CD4-positive, alpha-beta T cell treated with Interleukin-2 at 100 ng/mL for 4 hours (primary cell): ENCODE measurements around the gene ITGA5.
"Not testable (repeated sequence)": the region's sequence is repeated elsewhere in the genome, so short reads cannot be mapped to it uniquely, and the experiment has no call there.

Source experiments
- DNase-seq: peaks from one replicate; pipeline ENCODE4 v3.0.0-alpha.2; 2020; ENCODE audit warnings: low spot score

The ITGA5 gene

GRCh38 chr12:54370171-54370730 lies 48.8 kb downstream of the ITGA5 start:
- DNase-seq = no peak

GRCh38 chr12:54369597-54370131 lies 49.4 kb downstream of the ITGA5 start:
- DNase-seq = no peak

- peak; percentile 90 for DNase-seq
These were observed 50.1 kb downstream of the ITGA5 start for GRCh38 chr12:54368709-54369596.

GRCh38 chr12:54368025-54368708 lies 50.9 kb downstream of the ITGA5 start:
- no peak for DNase-seq

GRCh38 chr12:54364413-54364812 lies 54.7 kb downstream of the ITGA5 start, which contains the start of gene GPR84:
Gene GPR84, minus strand, starts transcription at chr12:54364486. Its CDS starts 635 bp downstream, at chr12:54363851.
- peak; percentile 32 for DNase-seq

- DNase-seq = no peak
These were observed 55.4 kb downstream of the ITGA5 start for GRCh38 chr12:54363618-54364017.

GRCh38 chr12:54363047-54363446 lies 56.0 kb downstream of the ITGA5 start:
- no peak for DNase-seq

GRCh38 chr12:54360717-54361456 lies 58.2 kb downstream of the ITGA5 start:
- DNase-seq = peak; percentile 46

DNA sequence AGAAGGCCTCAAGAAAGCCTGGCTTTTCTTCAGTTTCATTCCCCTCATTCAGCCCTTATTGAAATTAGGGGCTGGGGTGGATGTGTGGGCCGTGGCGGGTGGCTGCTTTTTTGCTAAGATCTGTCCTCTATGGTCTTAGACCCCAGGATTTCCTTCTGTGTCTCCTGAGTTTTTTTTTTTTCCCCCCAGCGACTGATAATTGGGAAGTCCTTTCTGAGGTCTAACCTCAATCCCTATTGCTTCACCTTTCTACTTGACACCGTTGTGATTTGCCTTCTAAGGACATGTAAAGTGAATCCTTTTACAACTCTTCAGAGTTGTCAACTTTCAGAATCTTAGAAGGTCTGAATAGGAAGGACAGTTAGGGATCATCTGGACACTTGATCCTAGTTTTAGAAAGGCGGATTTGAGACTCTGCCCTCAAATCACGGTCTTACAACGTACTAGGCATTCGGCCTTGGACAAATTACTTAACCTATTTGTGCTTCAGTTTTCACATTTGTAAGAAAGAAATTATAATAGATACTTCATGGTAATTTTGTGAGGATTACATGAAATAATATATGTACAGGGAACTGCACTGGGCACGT lies 59.2 kb downstream of the ITGA5 start:
- no peak for DNase-seq

GRCh38 chr12:54358945-54359761 lies 59.9 kb downstream of the ITGA5 start:
- DNase-seq = peak; percentile 98

DNA sequence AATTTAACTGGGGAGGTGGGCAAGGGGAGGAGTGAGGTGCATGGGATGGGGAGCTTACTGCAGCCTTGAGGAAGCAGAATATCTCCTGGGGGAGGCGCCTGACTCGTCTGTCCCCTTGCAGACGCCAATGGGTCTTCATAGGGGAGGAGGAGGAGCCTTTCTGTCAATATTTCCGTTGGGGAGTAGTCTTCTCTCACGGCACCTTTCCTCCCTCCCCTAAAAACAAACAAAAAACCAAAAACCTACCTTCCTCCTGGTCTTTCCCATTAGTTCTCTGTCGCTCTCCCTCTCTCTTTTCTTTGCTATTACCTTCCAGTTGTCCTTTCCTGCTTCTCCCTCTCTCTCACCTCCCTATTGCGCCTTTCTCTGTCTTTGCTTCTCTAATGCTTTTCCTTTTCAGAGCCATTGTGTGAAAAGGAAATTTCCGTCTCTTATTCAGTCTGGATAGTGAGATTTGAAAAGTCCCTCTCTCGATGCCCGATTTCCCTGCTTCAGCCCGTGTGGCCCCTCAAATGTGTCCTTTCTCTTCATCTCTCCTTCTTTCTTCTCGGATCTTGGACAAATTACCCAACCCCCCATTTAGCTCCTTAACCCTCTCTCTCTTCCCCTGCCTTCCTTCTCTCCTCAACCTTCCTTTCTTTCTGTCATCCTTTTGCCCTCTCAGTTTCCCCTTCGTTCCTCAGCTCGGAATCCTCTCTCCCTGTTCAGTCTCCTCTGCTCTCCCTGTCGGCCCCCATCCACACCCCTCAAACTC lies 60.7 kb downstream of the ITGA5 start:
- peak; percentile 52 for DNase-seq

GRCh38 chr12:54357506-54358190 lies 61.4 kb downstream of the ITGA5 start:
- no peak for DNase-seq

DNA sequence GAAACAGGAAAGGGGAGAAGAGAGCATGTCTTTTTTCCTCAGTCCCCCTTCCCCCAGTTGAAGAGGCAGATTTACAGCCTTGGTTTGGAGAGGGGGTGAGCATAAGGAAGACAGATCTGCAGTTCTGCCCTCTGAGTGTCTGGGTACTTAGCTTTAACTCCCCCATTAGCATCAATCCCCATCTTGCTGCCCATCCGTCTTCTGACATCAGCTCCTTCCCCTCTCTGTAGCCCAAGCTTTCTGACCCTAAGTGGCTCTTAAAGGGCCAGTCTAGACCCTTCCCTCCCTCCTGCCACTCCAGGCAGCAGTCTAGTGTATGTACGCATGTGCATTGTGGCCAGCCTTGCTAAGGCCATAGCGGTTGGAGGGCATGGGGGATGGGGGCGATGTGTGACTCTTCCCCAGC lies 62.1 kb downstream of the ITGA5 start:
- DNase-seq = no peak

- no peak for DNase-seq
These were observed 62.8 kb downstream of the ITGA5 start for GRCh38 chr12:54356228-54356627.

GRCh38 chr12:54355104-54355815 lies 63.8 kb downstream of the ITGA5 start:
- DNase-seq = no peak

GRCh38 chr12:54354271-54354670 lies 64.8 kb downstream of the ITGA5 start:
- not testable (repeated sequence) for DNase-seq

GRCh38 chr12:54352891-54353874 lies 65.9 kb downstream of the ITGA5 start:
- DNase-seq = no peak
